GM12875 (cell line): ENCODE data around the gene SVIL.
"Not testable (repeated sequence)": the region's sequence is repeated elsewhere in the genome, so short reads cannot be mapped to it uniquely, and the experiment has no call there.

ENCODE experiments used
- H3K4me3 ChIP-seq: one replicate; pipeline ENCODE4 v1.5.1; 2011; ENCODE audit warnings: low read depth, low read length, control low read depth
- TF ChIP-seq, protein P1 (sequence below): IDR thresholded peaks from 2 replicates; pipeline ENCODE4 v1.5.1; 2011; ENCODE audit warnings: low read depth, mild to moderate bottlenecking, control low read depth, inconsistent platforms, low read length, moderate library complexity, borderline replicate concordance; ENCODE audit not compliant: insufficient read depth

The SVIL gene

DNA sequence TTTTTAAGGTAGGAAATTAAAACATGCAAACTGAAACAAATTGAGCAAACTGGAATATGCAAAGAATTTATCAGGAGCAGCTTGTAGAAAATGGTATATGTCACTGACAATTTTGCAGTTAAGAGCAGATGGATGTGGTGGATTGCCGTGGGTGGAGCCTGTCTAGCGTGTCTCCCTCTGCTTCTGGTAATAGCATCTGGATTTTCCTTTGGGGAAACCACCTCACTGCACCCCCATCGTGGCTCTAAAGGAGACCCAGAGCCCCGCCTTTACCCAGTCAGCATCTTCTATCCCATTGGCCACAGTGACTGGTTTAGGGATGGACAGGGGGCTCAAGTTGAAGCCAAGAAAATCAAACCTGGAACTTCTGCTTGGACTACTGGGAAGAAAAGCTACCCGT lies 142.9 kb downstream of the SVIL start:
- H3K4me3 ChIP-seq, result no peak overlapping the region
- TF ChIP-seq, protein P1, sequence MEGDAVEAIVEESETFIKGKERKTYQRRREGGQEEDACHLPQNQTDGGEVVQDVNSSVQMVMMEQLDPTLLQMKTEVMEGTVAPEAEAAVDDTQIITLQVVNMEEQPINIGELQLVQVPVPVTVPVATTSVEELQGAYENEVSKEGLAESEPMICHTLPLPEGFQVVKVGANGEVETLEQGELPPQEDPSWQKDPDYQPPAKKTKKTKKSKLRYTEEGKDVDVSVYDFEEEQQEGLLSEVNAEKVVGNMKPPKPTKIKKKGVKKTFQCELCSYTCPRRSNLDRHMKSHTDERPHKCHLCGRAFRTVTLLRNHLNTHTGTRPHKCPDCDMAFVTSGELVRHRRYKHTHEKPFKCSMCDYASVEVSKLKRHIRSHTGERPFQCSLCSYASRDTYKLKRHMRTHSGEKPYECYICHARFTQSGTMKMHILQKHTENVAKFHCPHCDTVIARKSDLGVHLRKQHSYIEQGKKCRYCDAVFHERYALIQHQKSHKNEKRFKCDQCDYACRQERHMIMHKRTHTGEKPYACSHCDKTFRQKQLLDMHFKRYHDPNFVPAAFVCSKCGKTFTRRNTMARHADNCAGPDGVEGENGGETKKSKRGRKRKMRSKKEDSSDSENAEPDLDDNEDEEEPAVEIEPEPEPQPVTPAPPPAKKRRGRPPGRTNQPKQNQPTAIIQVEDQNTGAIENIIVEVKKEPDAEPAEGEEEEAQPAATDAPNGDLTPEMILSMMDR, result no peak

DNA sequence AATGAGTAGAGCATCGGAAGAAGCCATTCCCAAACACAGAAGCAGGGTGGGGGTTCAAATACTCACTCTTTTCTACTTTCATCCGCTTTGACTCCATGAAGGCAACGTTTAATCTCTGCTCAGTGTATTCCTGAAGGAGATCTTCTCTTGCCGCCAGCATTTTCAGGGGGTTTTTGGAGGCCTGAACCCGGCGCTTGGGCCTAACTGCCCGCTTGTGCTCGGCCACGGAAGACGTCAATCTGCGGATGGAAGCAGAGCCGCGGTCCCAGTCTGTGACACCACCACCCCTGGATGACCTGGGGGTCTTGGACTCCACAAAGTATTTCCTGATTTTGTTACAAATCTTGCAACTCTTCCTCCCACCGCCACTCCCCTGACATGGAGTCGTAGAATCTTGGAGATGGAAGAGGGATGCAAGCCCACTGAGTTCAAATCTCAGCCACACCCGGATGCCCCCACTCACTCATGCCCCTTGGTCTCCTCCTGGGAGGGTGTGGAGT lies 143.9 kb downstream of the SVIL start:
- not testable (repeated sequence) for H3K4me3 ChIP-seq

DNA sequence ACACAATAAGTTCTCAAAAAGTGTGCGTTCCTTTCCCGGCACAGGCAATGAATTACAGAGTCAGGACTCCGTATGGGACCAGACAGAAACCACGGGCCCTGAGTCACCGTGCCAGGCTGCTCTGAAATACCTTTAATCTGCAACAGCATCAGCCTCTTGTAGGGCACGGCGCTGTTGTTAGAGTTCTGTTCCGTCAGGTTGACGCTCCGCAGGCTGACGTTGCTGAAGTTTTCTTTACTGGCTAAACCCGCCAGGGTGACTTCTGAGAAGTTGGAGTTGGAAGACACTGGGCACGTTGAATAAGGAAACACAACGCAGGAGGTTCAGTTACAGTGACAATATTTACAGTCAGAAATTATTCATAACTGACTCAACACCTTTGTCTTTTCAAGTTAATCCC lies 146.3 kb downstream of the SVIL start:
- H3K4me3 ChIP-seq, result not testable (repeated sequence)

DNA sequence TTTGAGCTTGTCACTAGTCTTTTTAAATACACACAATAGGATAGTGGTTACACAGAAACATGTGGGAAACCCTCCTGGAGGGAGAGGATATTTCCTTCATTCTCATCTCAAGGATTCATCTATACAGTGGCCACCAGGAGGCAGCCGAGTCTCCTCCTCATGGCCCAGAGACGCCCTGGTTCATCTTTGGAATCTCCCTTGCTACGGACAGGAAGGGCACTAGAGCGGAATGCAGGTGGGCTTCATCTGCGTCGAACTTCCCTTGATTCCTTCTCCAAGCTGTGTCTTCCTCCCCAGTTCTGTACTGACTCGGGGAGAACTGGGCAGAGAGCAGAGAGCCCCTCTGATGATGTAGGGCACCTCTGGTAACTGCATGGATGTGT lies 146.9 kb downstream of the SVIL start:
- TF ChIP-seq, protein P1, result peak; percentile 21; the same call in 1 of the 2 replicates
- not testable (repeated sequence) for H3K4me3 ChIP-seq

DNA sequence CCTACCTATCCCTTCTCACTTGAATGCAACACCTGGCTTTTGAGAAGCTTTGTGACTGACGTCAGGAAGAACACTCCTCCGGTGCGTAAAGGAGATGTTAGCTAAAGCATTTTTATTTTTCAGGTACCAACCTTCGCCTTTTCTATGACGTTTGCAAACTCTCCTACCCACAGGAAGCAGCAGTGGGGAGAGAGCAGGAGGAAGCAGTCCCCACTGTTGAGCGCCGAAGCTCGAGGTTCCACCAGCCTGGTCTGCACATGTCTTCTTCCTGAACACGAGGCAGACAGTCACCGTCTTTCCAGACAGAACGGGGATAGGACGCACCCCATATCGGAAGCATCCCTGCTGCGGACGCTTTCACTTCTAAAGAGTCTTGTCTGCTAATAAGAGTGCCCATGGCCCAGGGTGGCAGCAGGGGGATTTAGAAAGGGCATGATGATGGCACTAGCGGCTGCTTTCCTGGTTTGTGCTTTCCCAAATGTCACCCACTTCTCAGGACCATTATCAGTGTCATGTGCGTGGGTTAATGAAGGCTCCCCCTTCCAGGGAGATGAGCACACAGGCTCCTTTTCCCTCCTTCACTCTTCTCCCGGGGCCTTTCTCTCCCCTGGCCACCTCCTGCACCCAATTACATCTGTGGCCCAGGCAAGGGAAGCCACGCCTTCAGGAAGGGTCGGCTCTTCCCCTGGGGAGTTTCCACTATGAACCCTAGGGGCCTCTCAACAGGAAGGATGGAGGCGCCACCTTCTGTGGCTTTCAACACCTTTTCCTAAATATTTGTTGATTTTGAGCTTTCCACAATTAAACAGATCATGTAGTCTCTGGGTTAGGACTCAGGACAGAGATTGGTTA lies 147.5 kb downstream of the SVIL start:
- not testable (repeated sequence) for H3K4me3 ChIP-seq

DNA sequence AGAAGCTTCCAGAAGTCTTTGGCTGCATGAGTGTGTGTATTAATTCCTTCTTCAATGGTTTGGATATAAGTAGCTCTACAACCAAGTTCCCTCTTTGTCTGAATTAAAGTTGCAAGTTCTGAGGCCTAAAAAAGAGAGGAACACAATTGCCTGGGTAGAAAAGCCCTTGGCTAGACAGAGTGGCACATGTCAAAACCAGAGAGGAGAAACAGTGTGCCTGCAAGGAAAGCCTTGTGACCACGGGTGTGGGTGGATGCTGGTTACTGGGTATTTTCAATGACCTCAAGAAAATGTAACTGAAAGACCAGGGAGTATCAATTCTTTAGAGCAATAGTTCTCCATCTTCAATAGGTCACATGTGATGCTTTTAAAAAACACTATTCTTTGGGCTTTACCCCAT lies 148.3 kb downstream of the SVIL start:
- TF ChIP-seq, protein P1, result no peak

DNA sequence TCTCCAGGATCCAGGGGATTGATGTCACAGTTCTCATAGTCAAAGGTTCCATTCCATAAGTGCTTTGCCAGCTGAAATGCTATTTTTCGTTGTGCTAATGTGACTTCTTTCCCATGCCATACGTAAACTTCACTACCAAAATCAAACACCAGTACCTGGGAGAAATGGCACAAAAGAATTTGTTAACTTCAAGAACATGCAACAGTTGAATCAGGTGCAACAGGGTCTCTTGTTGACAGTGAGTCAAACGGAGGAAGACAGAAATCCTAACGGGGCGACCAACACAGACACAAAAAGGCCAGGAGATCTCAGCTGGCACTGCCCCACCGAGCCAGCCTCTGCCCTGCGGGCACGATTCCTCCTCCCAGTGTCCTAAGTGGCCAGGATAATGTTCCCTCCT lies 150.1 kb downstream of the SVIL start:
- not testable (repeated sequence) for H3K4me3 ChIP-seq

More for the DNA sequence above, 148.3 kb downstream of the SVIL start:
- no peak overlapping the region for H3K4me3 ChIP-seq

DNA sequence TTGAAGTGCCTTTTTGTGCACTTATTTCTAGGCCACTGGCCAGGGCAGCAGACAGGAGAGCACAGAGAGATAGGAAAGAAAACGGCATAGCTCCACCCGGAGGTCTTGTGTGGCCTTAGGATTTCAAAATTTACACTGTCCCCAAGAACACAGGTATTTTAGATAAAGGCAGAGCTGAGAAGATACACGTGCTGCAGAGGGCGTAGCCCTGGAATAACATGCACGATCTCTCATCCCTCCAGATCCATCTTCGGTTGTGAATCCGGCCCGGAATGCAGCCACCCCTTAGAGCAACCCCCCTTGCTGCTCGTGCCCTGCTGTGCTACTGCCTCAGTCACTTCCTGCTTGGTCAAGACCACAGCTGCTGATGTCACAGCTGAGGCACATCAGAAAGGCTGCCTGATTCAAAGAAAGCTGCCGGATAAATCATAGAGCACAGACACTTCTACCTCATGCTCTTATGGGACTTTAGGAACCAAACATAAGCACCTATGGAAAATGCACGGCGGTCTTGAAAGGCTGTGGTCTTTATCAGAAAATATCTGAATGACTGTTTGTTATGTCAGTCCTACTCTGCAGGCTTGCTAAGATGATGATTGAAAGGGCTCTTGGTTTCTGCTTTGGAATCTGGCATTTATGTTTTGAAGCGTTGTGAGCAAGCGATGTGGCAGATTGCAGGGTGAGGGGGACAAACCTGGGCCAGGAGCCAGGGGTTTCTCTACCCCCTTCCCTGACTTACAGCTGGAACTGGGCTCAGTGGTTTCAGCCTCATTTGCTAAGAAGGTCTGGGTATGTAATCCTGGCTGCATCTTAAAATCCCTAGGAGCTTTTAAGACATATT lies 152.0 kb downstream of the SVIL start:
- TF ChIP-seq, protein P1, result no peak
- H3K4me3 ChIP-seq, result no peak overlapping the region

DNA sequence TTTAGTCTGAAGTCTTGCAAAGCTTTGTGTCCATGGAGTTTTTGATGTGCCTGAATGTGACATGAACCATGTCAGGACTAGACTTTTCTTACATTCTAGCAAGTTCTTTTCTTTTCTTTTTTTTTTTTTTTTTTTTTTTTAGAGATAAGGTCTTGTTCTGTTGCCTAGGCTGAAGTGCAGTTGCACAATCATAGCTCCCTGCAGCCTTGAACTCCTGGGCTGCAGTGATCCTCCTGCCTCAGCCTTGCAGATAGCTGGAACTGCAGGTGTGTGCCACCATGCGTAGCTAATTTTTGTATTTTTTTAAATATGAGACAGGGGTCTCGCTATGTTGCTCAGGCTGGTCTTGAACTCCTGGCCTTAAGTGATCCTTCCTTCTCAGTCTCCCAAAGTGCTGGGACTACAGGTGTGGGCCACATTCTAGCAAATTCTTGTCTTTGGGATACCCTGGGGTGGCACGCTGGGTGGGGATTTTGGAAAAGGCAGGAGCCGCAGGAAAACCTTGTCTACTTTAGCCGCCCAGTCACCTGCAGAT lies 152.8 kb downstream of the SVIL start:
- TF ChIP-seq, protein P1, result no peak

More for the DNA sequence above, 152.8 kb downstream of the SVIL start:
- H3K4me3 ChIP-seq, result no peak overlapping the region
